Neural cell (in vitro differentiated cells): ENCODE data around the gene SLC2A10. TPM values are rescaled to one million over a fixed set of nuclear protein-coding genes. Genes with fewer than 3 reads are reported as not detected.

Experiments
- H2AFZ ChIP-seq: fragments of 200-600, 300-800 bp; sonication (generic), shearing (Covaris generic); 2 replicates; pipeline ENCODE4 v1.6.0; 2014; ENCODE audit warnings: low read depth, mild to moderate bottlenecking, antibody characterized with exemption, low read length, moderate library complexity
- H3F3A ChIP-seq: fragments of 200-600 bp; shearing (Covaris generic); 2 replicates; pipeline ENCODE4 v1.6.1; 2016; ENCODE audit warnings: mild to moderate bottlenecking, moderate library complexity, mixed read lengths, antibody characterized with exemption, low read length; ENCODE audit not compliant: insufficient read depth, poor library complexity, severe bottlenecking
- H3K27ac ChIP-seq: fragments of 200-600, 300-800 bp; sonication (generic), shearing (Covaris generic); 2 replicates; pipeline ENCODE4 v1.5.1; 2014; ENCODE audit warnings: mild to moderate bottlenecking, low read length, moderate library complexity
- H3K27me3 ChIP-seq: fragments of 300-800, 200-600 bp; sonication (generic), shearing (Covaris generic); 2 replicates; pipeline ENCODE4 v1.6.0; 2014; ENCODE audit warnings: mild to moderate bottlenecking, low read depth, low read length, moderate library complexity; ENCODE audit not compliant: insufficient read depth
- H3K36me3 ChIP-seq: fragments of 300-800, 200-600 bp; sonication (generic), shearing (Covaris generic); 2 replicates; pipeline ENCODE4 v1.5.1; 2014; ENCODE audit warnings: mild to moderate bottlenecking, antibody characterized with exemption, low read length, moderate library complexity; ENCODE audit not compliant: insufficient read depth
- H3K4me2 ChIP-seq: fragments of 300-800, 200-600 bp; sonication (generic), shearing (Covaris generic); 2 replicates; pipeline ENCODE4 v1.6.0; 2014; ENCODE audit warnings: mild to moderate bottlenecking, low read length
- H3K4me3 ChIP-seq: fragments of 300-800, 200-600 bp; sonication (generic), shearing (Covaris generic); 2 replicates; pipeline ENCODE4 v1.5.1; 2014; ENCODE audit warnings: mild to moderate bottlenecking, low read length, moderate library complexity
- H3K79me2 ChIP-seq: fragments of 200-600 bp; shearing (Covaris generic); replicated peaks from 2 replicates; pipeline ENCODE4 v1.6.0; 2014; ENCODE audit warnings: mild to moderate bottlenecking, low read length, moderate library complexity; ENCODE audit not compliant: insufficient read depth
- H3K9ac ChIP-seq: fragments of 300-800, 200-600 bp; sonication (generic), shearing (Covaris generic); 2 replicates; pipeline ENCODE4 v1.6.1; 2016; ENCODE audit warnings: mild to moderate bottlenecking, low read length, mixed read lengths
- H3K9me2 ChIP-seq: fragments of 200-600 bp; shearing (Covaris generic); 2 replicates; pipeline ENCODE4 v1.6.1; 2016; ENCODE audit warnings: mild to moderate bottlenecking, low read length, mixed read lengths; ENCODE audit not compliant: insufficient read depth
- H3K9me3 ChIP-seq: fragments of 200-600, 300-800 bp; sonication (generic), shearing (Covaris generic); 2 replicates; pipeline ENCODE4 v1.6.1; 2016; ENCODE audit warnings: mild to moderate bottlenecking, mixed run types, low read length, moderate library complexity, mixed read lengths
- H4K20me1 ChIP-seq: fragments of 200-600 bp; shearing (Covaris generic); 2 replicates; pipeline ENCODE4 v1.6.1; 2016; ENCODE audit warnings: mild to moderate bottlenecking, mixed run types; ENCODE audit not compliant: insufficient read depth
- EP300 ChIP-seq: fragments of 450-650 bp; conservative IDR thresholded peaks from 2 replicates; pipeline ENCODE4 v1.6.1; 2014; ENCODE audit warnings: antibody characterized with exemption, mild to moderate bottlenecking, moderate library complexity; ENCODE audit not compliant: poor library complexity, severe bottlenecking
- EZH2 ChIP-seq: fragments of 200-600, 300-800 bp; shearing (Covaris generic), sonication (generic); IDR thresholded peaks from 2 replicates; pipeline ENCODE4 v1.6.1; 2014; ENCODE audit warnings: antibody characterized with exemption, low read length, borderline replicate concordance, mild to moderate bottlenecking; ENCODE audit not compliant: insufficient read depth, poor library complexity, severe bottlenecking
- MXI1 ChIP-seq: fragments of 450-650 bp; conservative IDR thresholded peaks from 2 replicates; pipeline ENCODE4 v1.6.1; 2014; ENCODE audit warnings: antibody characterized with exemption, mild to moderate bottlenecking; ENCODE audit not compliant: poor library complexity, severe bottlenecking
- POLR2AphosphoS5 ChIP-seq: IDR thresholded peaks from 2 replicates; pipeline ENCODE4 v1.6.1; 2012
- RAD21 ChIP-seq: fragments of 450-650 bp; conservative IDR thresholded peaks from 2 replicates; pipeline ENCODE4 v1.6.1; 2014; ENCODE audit warnings: antibody characterized with exemption, mild to moderate bottlenecking, moderate library complexity
- SMC3 ChIP-seq: fragments of 450-650 bp; conservative IDR thresholded peaks from 2 replicates; pipeline ENCODE4 v1.6.1; 2014; ENCODE audit warnings: antibody characterized with exemption, mild to moderate bottlenecking, moderate library complexity; ENCODE audit not compliant: poor library complexity
- TAF1 ChIP-seq: IDR thresholded peaks from 2 replicates; pipeline ENCODE4 v1.6.1; 2012; ENCODE audit warnings: low read depth
- polyA plus RNA-seq: library from polyadenylated mRNA; depleted of rRNA; stranded (reverse); fragments of >200 nt; gene quantifications from 2 replicates; pipeline ENCODE4 v1.2.3, GENCODE V29; 2014
- TF ChIP-seq, protein P1 (sequence below): IDR thresholded peaks from 2 replicates; pipeline ENCODE4 v1.6.1; 2012; ENCODE audit warnings: borderline replicate concordance
- TF ChIP-seq, protein P2 (sequence below): fragments of 450-650 bp; IDR thresholded peaks from 2 replicates; pipeline ENCODE4 v1.5.1; 2014; ENCODE audit warnings: antibody characterized with exemption, mild to moderate bottlenecking, moderate library complexity; ENCODE audit not compliant: poor library complexity, severe bottlenecking

The SLC2A10 gene
- polyA plus RNA-seq, 1 donor from 2014 or later: not detected

DNA sequence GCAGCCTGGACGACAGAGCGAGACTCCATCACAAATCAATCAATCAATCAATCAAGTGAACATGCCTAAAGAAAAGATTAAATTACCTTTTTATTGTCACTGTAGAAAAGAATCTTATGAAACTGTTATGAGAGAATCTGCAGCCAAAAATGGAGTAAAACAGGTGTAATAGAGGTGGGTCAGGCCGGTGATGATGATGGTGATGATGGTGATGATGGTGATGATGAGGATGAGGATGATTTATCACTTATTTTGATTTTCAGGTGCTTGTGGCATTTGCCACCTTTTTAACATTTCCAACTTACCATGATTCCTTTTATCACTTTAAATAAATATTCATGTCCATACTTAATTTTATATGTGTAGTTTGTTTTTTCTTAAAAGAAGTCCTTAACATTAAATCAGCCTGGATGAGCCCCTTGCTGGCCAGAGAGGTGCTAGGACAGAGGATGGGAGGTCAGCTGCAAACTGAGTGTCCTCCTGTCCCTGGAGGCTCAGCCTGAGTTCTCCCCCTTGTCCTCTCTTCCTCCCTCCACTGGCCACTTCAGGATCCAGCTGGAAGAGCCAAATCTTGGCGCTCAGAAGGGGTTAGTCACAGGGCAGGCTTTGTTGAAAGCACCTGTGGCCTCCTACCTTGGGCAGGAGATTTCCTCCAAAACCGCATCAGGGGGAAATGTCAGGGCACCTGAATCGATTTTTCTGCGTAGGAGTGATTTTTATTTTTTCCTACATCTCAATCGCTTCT lies 32.6 kb downstream of the SLC2A10 start:
- no peak for TF ChIP-seq POLR2AphosphoS5
- no peak for TF ChIP-seq RAD21
- TF ChIP-seq, protein P1, sequence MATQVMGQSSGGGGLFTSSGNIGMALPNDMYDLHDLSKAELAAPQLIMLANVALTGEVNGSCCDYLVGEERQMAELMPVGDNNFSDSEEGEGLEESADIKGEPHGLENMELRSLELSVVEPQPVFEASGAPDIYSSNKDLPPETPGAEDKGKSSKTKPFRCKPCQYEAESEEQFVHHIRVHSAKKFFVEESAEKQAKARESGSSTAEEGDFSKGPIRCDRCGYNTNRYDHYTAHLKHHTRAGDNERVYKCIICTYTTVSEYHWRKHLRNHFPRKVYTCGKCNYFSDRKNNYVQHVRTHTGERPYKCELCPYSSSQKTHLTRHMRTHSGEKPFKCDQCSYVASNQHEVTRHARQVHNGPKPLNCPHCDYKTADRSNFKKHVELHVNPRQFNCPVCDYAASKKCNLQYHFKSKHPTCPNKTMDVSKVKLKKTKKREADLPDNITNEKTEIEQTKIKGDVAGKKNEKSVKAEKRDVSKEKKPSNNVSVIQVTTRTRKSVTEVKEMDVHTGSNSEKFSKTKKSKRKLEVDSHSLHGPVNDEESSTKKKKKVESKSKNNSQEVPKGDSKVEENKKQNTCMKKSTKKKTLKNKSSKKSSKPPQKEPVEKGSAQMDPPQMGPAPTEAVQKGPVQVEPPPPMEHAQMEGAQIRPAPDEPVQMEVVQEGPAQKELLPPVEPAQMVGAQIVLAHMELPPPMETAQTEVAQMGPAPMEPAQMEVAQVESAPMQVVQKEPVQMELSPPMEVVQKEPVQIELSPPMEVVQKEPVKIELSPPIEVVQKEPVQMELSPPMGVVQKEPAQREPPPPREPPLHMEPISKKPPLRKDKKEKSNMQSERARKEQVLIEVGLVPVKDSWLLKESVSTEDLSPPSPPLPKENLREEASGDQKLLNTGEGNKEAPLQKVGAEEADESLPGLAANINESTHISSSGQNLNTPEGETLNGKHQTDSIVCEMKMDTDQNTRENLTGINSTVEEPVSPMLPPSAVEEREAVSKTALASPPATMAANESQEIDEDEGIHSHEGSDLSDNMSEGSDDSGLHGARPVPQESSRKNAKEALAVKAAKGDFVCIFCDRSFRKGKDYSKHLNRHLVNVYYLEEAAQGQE: no peak
- no peak for TF ChIP-seq SMC3
- no peak for TF ChIP-seq EZH2
- TF ChIP-seq MXI1: no peak
- TF ChIP-seq TAF1: no peak
- TF ChIP-seq, protein P2, sequence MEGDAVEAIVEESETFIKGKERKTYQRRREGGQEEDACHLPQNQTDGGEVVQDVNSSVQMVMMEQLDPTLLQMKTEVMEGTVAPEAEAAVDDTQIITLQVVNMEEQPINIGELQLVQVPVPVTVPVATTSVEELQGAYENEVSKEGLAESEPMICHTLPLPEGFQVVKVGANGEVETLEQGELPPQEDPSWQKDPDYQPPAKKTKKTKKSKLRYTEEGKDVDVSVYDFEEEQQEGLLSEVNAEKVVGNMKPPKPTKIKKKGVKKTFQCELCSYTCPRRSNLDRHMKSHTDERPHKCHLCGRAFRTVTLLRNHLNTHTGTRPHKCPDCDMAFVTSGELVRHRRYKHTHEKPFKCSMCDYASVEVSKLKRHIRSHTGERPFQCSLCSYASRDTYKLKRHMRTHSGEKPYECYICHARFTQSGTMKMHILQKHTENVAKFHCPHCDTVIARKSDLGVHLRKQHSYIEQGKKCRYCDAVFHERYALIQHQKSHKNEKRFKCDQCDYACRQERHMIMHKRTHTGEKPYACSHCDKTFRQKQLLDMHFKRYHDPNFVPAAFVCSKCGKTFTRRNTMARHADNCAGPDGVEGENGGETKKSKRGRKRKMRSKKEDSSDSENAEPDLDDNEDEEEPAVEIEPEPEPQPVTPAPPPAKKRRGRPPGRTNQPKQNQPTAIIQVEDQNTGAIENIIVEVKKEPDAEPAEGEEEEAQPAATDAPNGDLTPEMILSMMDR: no peak
- TF ChIP-seq EP300: no peak

DNA sequence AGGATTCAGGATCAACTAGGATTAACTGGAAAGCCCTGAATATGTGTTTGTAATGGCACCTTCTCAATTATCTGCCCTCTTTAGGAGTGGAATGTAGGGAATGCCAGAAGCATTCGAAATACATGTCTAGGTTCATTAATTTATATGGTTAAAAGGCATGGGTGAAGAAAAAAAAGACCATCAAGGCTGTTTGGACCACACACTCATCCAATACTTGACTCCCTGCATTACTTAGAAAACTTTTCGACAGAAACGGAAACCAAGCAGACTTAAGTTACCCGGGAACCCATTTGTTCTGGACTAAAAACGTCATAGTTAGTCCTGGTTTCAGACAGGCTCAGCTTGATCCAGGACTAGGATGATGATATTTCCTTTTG lies 33.2 kb downstream of the SLC2A10 start:
- H3K79me2 ChIP-seq: no peaks in the 10 kb centered on the region
- no peaks in the 10 kb centered on the region for H3K9me3 ChIP-seq
- TF ChIP-seq EZH2 (no peak), SMC3 (no peak)
- TF ChIP-seq, protein P1: no peak
- H3K4me3 ChIP-seq: no peak overlapping the region
- H2AFZ ChIP-seq: no peak overlapping the region
- H3K27ac ChIP-seq: no peak overlapping the region
- no peak overlapping the region for H3K4me2 ChIP-seq
- H3K9me2 ChIP-seq: no peaks in the 10 kb centered on the region
- H3F3A ChIP-seq: no peaks in the 10 kb centered on the region
- H3K9ac ChIP-seq: no peak overlapping the region
- H4K20me1 ChIP-seq: no peaks in the 10 kb centered on the region
- H3K27me3 ChIP-seq: no peaks in the 10 kb centered on the region
- no peaks in the 10 kb centered on the region for H3K36me3 ChIP-seq

More for the DNA sequence above, 32.6 kb downstream of the SLC2A10 start:
- no peaks in the 10 kb centered on the region for H3K27me3 ChIP-seq
- no peaks in the 10 kb centered on the region for H3K9me2 ChIP-seq
- no peak overlapping the region for H3K4me2 ChIP-seq
- H2AFZ ChIP-seq: no peak overlapping the region
- H3K9me3 ChIP-seq: no peaks in the 10 kb centered on the region
- no peak overlapping the region for H3K4me3 ChIP-seq
- H3K36me3 ChIP-seq: no peaks in the 10 kb centered on the region
- no peaks in the 10 kb centered on the region for H3F3A ChIP-seq
- H3K27ac ChIP-seq: no peak overlapping the region
- no peaks in the 10 kb centered on the region for H3K79me2 ChIP-seq
- no peak overlapping the region for H3K9ac ChIP-seq
- no peaks in the 10 kb centered on the region for H4K20me1 ChIP-seq
